ENCODE measurements around the gene DIP2C.

Gene DIP2C

DNA sequence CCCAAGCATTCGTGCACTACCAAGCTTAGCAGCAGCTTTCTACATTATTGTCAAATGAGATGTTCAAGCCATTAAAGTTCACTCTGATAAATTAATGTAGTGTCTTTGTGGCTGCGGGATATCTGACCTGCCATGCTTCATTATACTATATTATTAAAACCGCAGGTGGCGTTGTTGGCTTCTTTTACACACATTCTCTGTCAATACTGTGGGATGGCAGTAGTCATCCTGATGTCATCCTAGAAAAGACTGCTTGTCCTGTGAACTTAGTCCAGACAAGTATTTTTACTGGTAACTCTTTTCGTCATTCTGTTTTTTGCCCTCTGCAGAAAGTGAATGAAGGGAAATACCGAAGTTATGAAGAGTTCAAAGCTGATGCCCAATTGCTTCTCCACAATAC, 450.4 kb downstream of the DIP2C start:
- no peak for DNase-seq (ENCODE audit: low read depth in 2 of 2)

DNA sequence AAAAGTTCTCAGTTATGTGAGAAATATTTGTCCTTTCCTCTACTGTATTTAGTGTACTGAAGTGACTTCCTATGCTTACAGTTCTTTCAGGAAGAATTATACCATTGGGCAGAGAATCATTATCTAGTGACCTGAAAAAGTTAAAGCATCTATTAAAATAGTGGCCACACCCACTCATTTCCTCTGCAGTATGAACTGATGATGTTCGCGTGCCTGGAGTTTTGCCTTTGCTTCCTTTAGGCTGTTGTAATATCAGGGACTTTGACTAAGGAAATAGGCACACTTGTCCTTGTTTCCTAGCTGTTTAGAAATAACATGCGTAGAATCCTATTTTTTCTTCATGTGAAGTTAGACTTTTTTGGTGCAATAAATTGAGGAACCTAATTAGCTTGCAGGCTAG, 453.6 kb downstream of the DIP2C start:
- DNase-seq (ENCODE audit: low read depth in 2 of 2): no peak

DNA sequence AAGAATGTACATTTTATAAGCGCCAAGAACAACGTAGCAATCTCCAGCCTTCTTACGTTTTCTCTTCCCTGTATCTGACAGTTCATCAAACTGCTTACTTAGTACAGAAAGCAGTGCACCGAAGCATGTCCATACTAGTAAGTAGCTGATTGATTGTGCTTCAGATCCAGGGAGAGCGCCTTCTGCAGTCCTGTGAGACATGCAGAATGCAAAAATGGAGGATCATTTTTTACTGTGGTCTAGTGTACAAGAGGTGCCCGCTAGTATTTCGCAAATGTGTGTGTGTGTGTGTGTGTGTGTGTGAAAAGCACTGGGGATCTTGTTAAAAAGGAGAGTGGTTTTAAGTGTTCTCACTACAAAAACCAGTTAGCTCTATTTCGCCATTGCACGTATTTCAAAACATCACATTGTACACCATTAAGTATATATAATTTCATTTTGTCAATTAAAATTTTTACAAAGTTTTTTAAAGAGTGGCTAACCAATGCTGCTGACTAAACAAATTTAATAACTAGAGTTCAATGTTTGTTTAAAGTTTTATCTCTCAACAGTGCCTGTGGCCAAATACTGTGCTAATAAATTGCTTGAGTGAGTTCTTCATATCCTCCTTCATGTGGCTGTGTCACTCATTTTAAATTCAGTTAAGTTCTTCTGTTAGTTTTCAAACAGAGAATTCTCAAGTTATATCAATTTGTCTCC, 454.6 kb downstream of the DIP2C start:
- no peak for DNase-seq (ENCODE audit: low read depth in 2 of 2)

DNA sequence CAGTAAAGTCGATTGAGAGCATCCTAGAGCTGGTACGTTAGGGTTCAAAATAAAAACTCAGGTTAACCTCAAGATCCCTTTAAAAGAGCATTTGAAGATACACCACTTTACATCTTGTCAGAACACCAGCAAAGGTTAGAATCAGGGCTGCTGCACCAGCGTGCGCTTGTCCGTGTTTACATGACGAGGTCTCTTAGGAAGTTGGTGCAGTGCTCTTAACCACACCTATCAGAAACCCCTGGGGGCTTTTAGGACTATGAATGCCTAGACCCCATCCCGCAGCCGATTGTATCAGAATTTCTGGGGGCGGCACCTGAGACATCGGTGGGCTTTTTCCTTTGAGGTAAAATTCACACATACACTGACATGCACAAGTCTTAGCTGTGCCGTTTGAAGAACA, 456.6 kb downstream of the DIP2C start:
- DNase-seq (ENCODE audit: low read depth in 2 of 2): no peak

DNA sequence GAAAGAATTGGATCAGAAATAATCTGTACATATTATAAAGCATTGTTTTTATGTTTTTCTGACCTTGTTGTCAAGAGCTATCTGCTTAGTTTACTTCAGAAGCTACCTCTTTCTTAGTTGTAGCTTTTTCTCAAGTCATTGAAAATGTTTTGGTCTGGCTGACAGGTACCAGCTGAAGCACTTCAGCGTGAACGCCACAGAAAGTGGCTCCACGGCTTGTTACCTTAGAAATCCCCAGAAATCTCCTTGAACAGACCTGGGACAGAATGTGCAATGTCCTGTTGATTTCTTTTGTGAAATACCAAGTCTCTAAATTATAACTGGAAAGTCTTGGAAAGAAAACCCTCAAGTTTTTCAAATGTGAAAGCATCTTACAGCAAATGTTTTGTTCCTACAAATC, 457.4 kb downstream of the DIP2C start:
- no peak for DNase-seq (ENCODE audit: low read depth in 2 of 2)

DNA sequence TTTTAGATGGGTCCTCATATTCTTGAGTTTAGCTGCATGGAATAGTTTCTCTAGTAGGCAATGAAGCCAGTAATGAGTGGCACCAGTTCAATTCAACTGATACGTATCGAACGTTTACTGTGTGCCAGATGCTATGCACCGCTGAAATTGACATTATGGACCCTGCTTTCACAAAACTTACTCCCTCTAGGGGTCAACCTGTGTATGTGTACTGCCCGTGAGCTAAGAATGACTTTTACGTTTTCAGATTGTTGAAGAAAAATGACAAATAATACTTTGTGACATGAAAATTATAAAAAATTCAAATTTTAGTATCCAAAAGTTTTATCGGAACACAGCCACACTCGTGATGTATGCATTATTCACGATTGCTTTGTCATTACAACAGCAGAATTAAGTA, 458.7 kb downstream of the DIP2C start:
- no peak for DNase-seq (ENCODE audit: low read depth in 2 of 2)

DNA sequence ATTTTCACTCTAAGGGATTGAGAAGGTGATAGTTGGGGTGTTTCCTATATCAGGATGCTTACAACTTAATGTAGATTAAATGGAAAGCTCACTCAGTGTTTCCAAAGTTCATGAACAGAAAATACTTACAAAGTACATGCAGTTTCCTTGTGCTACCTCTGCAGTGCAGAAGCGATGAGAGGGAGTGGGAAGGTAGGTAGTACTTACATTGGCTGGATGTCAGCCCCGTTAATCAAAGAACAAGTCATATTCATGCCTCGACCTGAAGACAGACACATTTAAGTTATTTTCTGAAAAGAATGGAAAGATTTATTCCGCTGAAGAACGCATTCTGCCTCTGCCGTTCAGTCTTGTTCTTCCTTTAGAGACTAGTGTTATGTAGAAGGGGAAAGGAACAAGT, 461.1 kb downstream of the DIP2C start:
- no peak for DNase-seq (ENCODE audit: low read depth in 2 of 2)

DNA sequence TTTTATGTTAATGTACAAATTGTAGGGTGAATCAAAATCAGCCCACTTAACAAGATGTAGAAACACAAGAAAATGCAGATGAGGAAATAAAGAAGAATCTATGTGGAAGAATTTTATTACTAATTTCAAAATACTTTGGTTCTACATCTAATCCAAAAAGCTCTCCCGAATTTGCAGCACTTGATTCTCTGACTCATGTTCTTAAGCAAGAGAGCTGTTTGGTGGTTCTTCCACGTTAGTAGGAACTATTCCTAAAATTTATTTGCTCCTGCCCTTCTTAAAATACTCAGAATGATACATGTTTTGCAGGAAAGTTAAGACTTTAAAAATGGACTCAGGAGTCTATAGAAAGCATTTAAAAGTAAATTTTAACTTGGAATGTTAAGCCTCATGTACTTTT, 462.5 kb downstream of the DIP2C start:
- DNase-seq (ENCODE audit: low read depth in 2 of 2): no peak

DNA sequence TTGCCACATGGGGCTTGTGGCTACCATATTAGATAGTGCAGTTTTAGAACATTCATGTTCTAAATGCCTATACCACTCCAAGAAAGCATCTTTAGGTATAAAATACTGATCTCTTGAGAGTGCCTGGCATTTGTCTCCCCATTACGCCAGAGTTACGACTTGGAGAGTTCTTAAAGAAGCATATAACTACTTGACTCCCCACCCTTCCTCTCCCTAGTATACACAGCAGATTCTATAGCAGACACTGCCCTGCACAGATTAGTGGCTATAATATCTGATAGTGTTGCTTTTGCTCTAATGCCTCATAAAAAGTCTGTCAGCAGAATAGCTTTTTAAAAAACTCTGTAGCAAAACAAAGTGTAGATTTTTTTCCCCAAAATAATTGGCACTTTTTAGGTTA, 463.4 kb downstream of the DIP2C start:
- no peak for DNase-seq (ENCODE audit: low read depth in 2 of 2)

DNA sequence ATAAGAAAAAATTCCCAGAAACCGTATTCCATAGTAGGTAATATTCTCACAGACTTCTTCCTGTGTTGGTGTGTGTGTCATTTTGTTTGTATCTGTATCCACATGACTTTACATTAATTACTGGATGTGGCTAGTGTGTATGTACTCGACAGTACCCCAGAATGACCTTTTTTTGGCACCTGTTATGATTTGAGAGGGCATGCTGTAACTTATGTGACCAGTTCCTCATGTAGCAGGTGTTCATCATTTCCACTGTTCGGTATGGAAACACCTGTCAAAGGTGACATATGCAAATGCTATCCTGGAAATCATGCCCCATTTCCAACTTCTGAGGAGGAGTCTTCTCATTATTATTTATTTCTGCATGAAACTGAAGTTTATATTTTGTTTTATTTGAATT, 464.9 kb downstream of the DIP2C start:
- DNase-seq (ENCODE audit: low read depth in 2 of 2): no peak

All from stimulated activated CD4-positive, alpha-beta T cell treated with anti-CD3 and anti-CD28 coated beads, Interleukin-4, amount 100 ng/mL, for 48 hours (primary cell).